Activated naive CD4-positive, alpha-beta T cell treated with anti-CD3 and anti-CD28 coated beads, Interleukin-2, amount 50 U/mL, for 16 hours (primary cell): Measurements from ENCODE around the gene ZNF467.

Experiments
- DNase-seq: peaks from one replicate; pipeline ENCODE4 v3.0.0-alpha.2; 2020

The ZNF467 gene

GRCh38 chr7:149767068-149767467 is 6.3 kb downstream of the ZNF467 start:
- no peak for DNase-seq

- no peak for DNase-seq
These were observed 7.2 kb downstream of the ZNF467 start for GRCh38 chr7:149766135-149766675.

- DNase-seq: no peak
These were observed 7.8 kb downstream of the ZNF467 start for GRCh38 chr7:149765399-149766121.

GRCh38 chr7:149764481-149765398 is 8.6 kb downstream of the ZNF467 start:
- no peak for DNase-seq

- DNase-seq: no peak
These were observed 9.7 kb downstream of the ZNF467 start for GRCh38 chr7:149763563-149764240.

GRCh38 chr7:149762610-149763009 is 10.8 kb downstream of the ZNF467 start:
- no peak for DNase-seq

GRCh38 chr7:149762089-149762488 is 11.3 kb downstream of the ZNF467 start:
- no peak for DNase-seq

GRCh38 chr7:149761307-149761706 is 12.1 kb downstream of the ZNF467 start:
- no peak for DNase-seq

GRCh38 chr7:149760538-149760937 is 12.8 kb downstream of the ZNF467 start:
- no peak for DNase-seq

GRCh38 chr7:149759093-149759860 is 14.1 kb downstream of the ZNF467 start:
- DNase-seq: no peak

GRCh38 chr7:149753375-149754233 is 19.8 kb downstream of the ZNF467 start:
- DNase-seq: no peak

GRCh38 chr7:149752646-149753045 is 20.7 kb downstream of the ZNF467 start:
- DNase-seq: no peak

- DNase-seq: no peak
These were observed 22.2 kb downstream of the ZNF467 start for GRCh38 chr7:149751043-149751775.

GRCh38 chr7:149750122-149750845 is 23.1 kb downstream of the ZNF467 start:
- no peak for DNase-seq

GRCh38 chr7:149748076-149748874 is 25.1 kb downstream of the ZNF467 start:
- no peak for DNase-seq

- DNase-seq: no peak
These were observed 29.7 kb downstream of the ZNF467 start for GRCh38 chr7:149743476-149744255.

- peak; percentile 61 for DNase-seq
These were observed 31.2 kb downstream of the ZNF467 start for GRCh38 chr7:149742075-149742701.

GRCh38 chr7:149741629-149742028 is 31.8 kb downstream of the ZNF467 start:
- no peak for DNase-seq
